SK-N-SH (cell line): ENCODE data around the gene KYNU. TPM values are rescaled to one million over a fixed set of nuclear protein-coding genes. Genes with fewer than 3 reads are reported as not detected.

Experiments
- CTCF ChIA-PET: fragments of 300-600, 350-600 bp; formaldehyde crosslinking; extraction: SDS; loops from one replicate; lab custom pipeline; 2021; lab: Yijun Ruan, JAX
- POLR2A ChIA-PET: fragments of 350-600 bp; sonication (Branson Sonifier 250); formaldehyde crosslinking; extraction: SDS; loops from one replicate; lab custom pipeline; 2020; ENCODE audit warnings: antibody characterized with exemption, inconsistent platforms; lab: Yijun Ruan, JAX
- DNase-seq: peaks from one replicate; pipeline ENCODE4 v3.0.0; 2012
- H2AFZ ChIP-seq: fragments of 200-600 bp; sonication (generic); 2 replicates; pipeline ENCODE4 v1.8.1; 2016; ENCODE audit warnings: antibody characterized with exemption, mild to moderate bottlenecking, low read depth
- H3F3A ChIP-seq: fragments of 200-600 bp; sonication (generic); replicated peaks from 2 replicates; pipeline ENCODE3; 2016; ENCODE audit warnings: antibody characterized with exemption, mild to moderate bottlenecking; ENCODE audit not compliant: insufficient read depth
- H3K27ac ChIP-seq, 2 experiments: fragments of 200-500 bp in 1 of 2; fragments of 200-600 bp in 1 of 2; sonication (Bioruptor generic) in 1 of 2; sonication (generic), shearing (Covaris generic) in 1 of 2; 2 replicates each; pipeline versions ENCODE4 v1.5.1 to v1.6.1; 2014 to 2016; ENCODE audit warnings: low read depth in 2 of 2, inconsistent platforms in 1 of 2, low read length in 1 of 2, mild to moderate bottlenecking in 1 of 2, mixed read lengths in 1 of 2
- H3K27me3 ChIP-seq: fragments of 200-600 bp; sonication (generic), shearing (Covaris generic); 2 replicates; pipeline ENCODE4 v1.6.1; 2016; ENCODE audit warnings: mixed run types; ENCODE audit not compliant: insufficient read depth
- H3K36me3 ChIP-seq, 2 experiments: fragments of 200-500 bp in 1 of 2; fragments of 200-600 bp in 1 of 2; sonication (Bioruptor generic) in 1 of 2; sonication (generic) in 1 of 2; replicated peaks in 1 of 2; 2 replicates each; pipeline versions ENCODE3 to v1.5.1; 2014 to 2016; ENCODE audit warnings: low read length in 1 of 2, mild to moderate bottlenecking in 1 of 2; ENCODE audit not compliant: insufficient read depth in 2 of 2, control insufficient read depth in 1 of 2
- H3K4me1 ChIP-seq, 2 experiments: fragments of 200-500 bp in 1 of 2; fragments of 200-600 bp in 1 of 2; sonication (Bioruptor generic) in 1 of 2; sonication (generic), shearing (Covaris generic) in 1 of 2; 2 replicates each; pipeline versions ENCODE4 v1.5.1 to v1.6.1; 2014 to 2016; ENCODE audit warnings: low read depth in 1 of 2, low read length in 1 of 2, mixed run types in 1 of 2; ENCODE audit not compliant: insufficient read depth in 2 of 2, control insufficient read depth in 1 of 2
- H3K4me2 ChIP-seq: fragments of 200-600 bp; sonication (generic), shearing (Covaris generic); 2 replicates; pipeline ENCODE4 v1.6.1; 2017; ENCODE audit warnings: mixed run types
- H3K4me3 ChIP-seq, 2 experiments: fragments of 200-500 bp in 1 of 2; fragments of 200-600 bp in 1 of 2; sonication (Bioruptor generic) in 1 of 2; sonication (generic), shearing (Covaris generic) in 1 of 2; 2 replicates each; pipeline versions ENCODE4 v1.5.1 to v1.8.1; 2014 to 2016; ENCODE audit warnings: low read depth in 2 of 2, inconsistent platforms in 1 of 2, low read length in 1 of 2, mild to moderate bottlenecking in 1 of 2, mixed read lengths in 1 of 2, moderate library complexity in 1 of 2
- H3K79me2 ChIP-seq: fragments of 200-600 bp; sonication (generic); 2 replicates; pipeline ENCODE4 v1.8.1; 2017; ENCODE audit warnings: mild to moderate bottlenecking; ENCODE audit not compliant: insufficient read depth
- H3K9ac ChIP-seq: fragments of 200-600 bp; sonication (generic); 2 replicates; pipeline ENCODE4 v1.6.1; 2017; ENCODE audit warnings: mixed run types
- H3K9me2 ChIP-seq: fragments of 200-600 bp; sonication (generic); 2 replicates; pipeline ENCODE4 v1.6.1; 2017; ENCODE audit warnings: mixed run types
- H3K9me3 ChIP-seq: fragments of 200-600 bp; sonication (generic); 2 replicates; pipeline ENCODE4 v1.6.1; 2017; ENCODE audit warnings: mixed run types, mild to moderate bottlenecking, moderate library complexity
- H4K20me1 ChIP-seq: fragments of 200-600 bp; sonication (generic); 2 replicates; pipeline ENCODE4 v1.6.1; 2017; ENCODE audit warnings: mild to moderate bottlenecking, mixed run types; ENCODE audit not compliant: insufficient read depth
- CHD2 ChIP-seq: fragments of 150-350 bp; IDR thresholded peaks from 2 replicates; pipeline ENCODE4 v1.6.1; 2018; ENCODE audit warnings: low read length; ENCODE audit not compliant: partially characterized antibody
- ELF1 ChIP-seq: IDR thresholded peaks from 2 replicates; pipeline ENCODE4 v1.4.0; 2012
- EP300 ChIP-seq, 2 experiments: IDR thresholded peaks; 2 replicates each; pipeline versions ENCODE4 v1.4.0 to v1.6.1; 2012; ENCODE audit warnings: borderline replicate concordance in 1 of 2, low read depth in 1 of 2, low read length in 1 of 2
- FOXJ3 ChIP-seq: sonication (generic); formaldehyde crosslinking; IDR thresholded peaks from 2 replicates; pipeline ENCODE4 v1.5.1; 2020; ENCODE audit warnings: mild to moderate bottlenecking, missing genetic modification reagents
- RXRA ChIP-seq: IDR thresholded peaks from 2 replicates; pipeline ENCODE4 v1.4.0; 2012; ENCODE audit warnings: low read depth, mild to moderate bottlenecking, borderline replicate concordance
- WGBS: methylation state at CpG from one replicate; pipeline ENCODE4 v1.1.6; 2017; ENCODE audit warnings: low lambda C conversion rate; 5-methylcytosine and 5-hydroxymethylcytosine counted together
- polyA plus RNA-seq, 3 experiments: library from polyadenylated mRNA; depleted of rRNA; stranded (reverse); fragments of >200 nt; gene quantifications; 2 replicates each; pipeline ENCODE4 v1.2.3, GENCODE V29; 2012
- TF ChIP-seq, protein P1 (sequence below): fragments of 200-600 bp; sonication (generic); IDR thresholded peaks from 2 replicates; pipeline ENCODE4 v1.6.1; 2017; ENCODE audit warnings: antibody characterized with exemption, mild to moderate bottlenecking, moderate library complexity

Gene KYNU
- polyA plus RNA-seq, 1 of the 3 experiments (the other 2 are of a cell fraction), result not detected

DNA sequence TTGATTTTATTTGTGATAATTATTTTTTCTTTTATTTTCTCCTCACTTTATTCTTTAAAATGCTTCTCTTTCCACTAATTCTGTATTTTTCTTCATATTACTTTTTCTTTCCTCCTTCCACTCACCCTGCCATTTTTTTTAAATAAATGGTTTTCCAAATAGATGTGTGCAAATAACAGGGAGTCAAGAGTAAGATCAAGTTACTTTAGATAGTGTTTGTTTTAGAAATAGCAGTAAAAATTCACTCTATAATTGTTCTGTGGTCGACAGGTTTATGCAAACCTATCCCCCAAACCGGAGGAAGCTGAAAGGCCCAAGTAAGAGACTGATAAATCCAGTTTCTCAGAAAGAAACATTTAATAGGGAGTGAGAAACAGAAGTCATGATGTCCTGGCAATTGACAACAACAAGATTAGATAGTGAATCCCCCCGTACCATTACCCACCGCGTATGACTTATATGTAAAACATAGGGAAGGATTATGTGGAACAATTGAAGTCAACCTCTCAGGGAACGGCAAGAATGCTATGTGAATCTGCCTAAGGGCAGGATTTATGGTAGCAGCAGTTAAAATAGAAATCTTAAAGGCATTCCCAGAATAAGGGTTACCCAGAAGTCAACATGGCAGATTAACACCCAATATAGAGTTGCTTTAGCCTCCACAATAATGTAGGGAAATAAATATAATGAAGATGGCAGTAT lies 75.5 kb downstream of the KYNU start:
- no peaks in the 10 kb centered on the region for H3K27me3 ChIP-seq
- no peak overlapping the region for H3K27ac ChIP-seq
- no peaks in the 10 kb centered on the region for H4K20me1 ChIP-seq
- no peaks in the 10 kb centered on the region for H3K36me3 ChIP-seq
- H2AFZ ChIP-seq, result no peak overlapping the region
- no peaks in the 10 kb centered on the region for H3K79me2 ChIP-seq
- no peak overlapping the region for H3K9ac ChIP-seq
- POLR2A ChIA-PET, result no interaction called here
- H3K4me1 ChIP-seq, result no peaks in the 10 kb centered on the region
- H3F3A ChIP-seq, result no peaks in the 10 kb centered on the region
- no peak overlapping the region for H3K4me2 ChIP-seq
- no peaks in the 10 kb centered on the region for H3K9me3 ChIP-seq
- DNase-seq, result no peak
- CTCF ChIA-PET, result no interaction called here
- 60% methylated on average over 6 of the region's 6 CpGs for WGBS
- TF ChIP-seq, protein P1, sequence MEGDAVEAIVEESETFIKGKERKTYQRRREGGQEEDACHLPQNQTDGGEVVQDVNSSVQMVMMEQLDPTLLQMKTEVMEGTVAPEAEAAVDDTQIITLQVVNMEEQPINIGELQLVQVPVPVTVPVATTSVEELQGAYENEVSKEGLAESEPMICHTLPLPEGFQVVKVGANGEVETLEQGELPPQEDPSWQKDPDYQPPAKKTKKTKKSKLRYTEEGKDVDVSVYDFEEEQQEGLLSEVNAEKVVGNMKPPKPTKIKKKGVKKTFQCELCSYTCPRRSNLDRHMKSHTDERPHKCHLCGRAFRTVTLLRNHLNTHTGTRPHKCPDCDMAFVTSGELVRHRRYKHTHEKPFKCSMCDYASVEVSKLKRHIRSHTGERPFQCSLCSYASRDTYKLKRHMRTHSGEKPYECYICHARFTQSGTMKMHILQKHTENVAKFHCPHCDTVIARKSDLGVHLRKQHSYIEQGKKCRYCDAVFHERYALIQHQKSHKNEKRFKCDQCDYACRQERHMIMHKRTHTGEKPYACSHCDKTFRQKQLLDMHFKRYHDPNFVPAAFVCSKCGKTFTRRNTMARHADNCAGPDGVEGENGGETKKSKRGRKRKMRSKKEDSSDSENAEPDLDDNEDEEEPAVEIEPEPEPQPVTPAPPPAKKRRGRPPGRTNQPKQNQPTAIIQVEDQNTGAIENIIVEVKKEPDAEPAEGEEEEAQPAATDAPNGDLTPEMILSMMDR, result no peak
- TF ChIP-seq FOXJ3 (no peak), ELF1 (no peak), CHD2 (no peak)
- TF ChIP-seq, all 33 proteins: peak for 0
- Histone ChIP-seq H3K9me2 (no peaks in the 10 kb centered on the region), H3K4me3 (no peak overlapping the region)

DNA sequence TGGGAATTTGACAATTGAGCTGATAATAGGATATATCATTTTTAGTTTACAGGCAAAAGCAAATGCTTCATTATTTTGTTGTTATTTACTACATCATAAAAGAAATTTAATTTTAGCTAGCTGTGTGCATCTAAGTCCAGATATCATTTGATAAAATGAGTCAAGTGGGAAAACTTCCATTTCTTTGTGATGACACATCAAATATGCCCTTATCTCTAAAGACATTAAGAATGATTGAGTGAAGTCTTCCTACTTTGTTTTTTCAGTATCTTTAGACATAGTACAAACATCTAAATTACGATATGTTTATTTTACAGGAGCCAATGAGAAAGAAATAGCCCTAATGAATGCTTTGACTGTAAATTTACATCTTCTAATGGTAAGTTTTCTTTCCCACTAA lies 77.0 kb downstream of the KYNU start:
- Histone ChIP-seq H3K4me1 (no peaks in the 10 kb centered on the region), H3K9me2 (no peaks in the 10 kb centered on the region), H3K4me2 (no peak overlapping the region), H3K27me3 (no peaks in the 10 kb centered on the region), H3F3A (no peaks in the 10 kb centered on the region), H3K9ac (no peak overlapping the region), H3K79me2 (no peaks in the 10 kb centered on the region), H2AFZ (no peak overlapping the region), H3K9me3 (no peaks in the 10 kb centered on the region), H3K4me3 (no peak overlapping the region), H3K36me3 (no peaks in the 10 kb centered on the region), H3K27ac (no peak overlapping the region), H4K20me1 (no peaks in the 10 kb centered on the region)
- no peak for DNase-seq
- ChIA-PET CTCF (no interaction called here), POLR2A (no interaction called here)
- TF ChIP-seq EP300 (IDR thresholded peaks at IDR 0.05; ENCODE audit: borderline replicate concordance in 1 of 2, low read depth in 1 of 2, low read length in 1 of 2) (no peak), ELF1 (no peak), CHD2 (no peak)
- WGBS, result 42% methylated on average over 1 of the region's 1 CpG

DNA sequence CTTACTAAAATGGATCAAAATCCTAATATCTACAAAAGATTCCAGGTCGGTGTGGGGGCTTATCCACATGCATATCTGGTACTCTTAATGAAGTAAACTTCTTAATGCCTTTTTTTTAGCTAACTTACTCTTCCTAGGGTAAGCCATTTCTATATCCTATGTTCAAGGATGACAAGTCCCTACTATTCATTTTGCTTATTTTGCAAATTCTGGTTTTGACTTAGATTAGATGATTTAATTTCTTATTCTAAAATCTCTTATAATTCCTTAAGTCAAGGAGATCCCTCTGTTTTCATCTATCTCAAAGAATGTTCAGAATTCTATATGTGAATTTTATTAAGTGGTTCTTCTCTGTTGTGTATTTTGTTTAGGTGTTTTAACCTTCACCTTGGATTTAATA lies 79.7 kb downstream of the KYNU start:
- no peak overlapping the region for H3K4me3 ChIP-seq
- DNase-seq, result no peak
- TF ChIP-seq RXRA, result no peak
- H3K27ac ChIP-seq, result no peak overlapping the region
- H3K4me1 ChIP-seq, result no peaks in the 10 kb centered on the region
- no peak overlapping the region for H3K9ac ChIP-seq
- H4K20me1 ChIP-seq, result no peaks in the 10 kb centered on the region
- ChIA-PET POLR2A (no interaction called here), CTCF (no interaction called here)
- no peaks in the 10 kb centered on the region for H3K27me3 ChIP-seq
- 4% methylated on average over 1 of the region's 1 CpG for WGBS
- no peaks in the 10 kb centered on the region; the same call in 1 of the 2 replicates for H3K9me3 ChIP-seq
- H3K9me2 ChIP-seq, result no peaks in the 10 kb centered on the region
- H3K4me2 ChIP-seq, result no peak overlapping the region
- no peaks in the 10 kb centered on the region for H3K36me3 ChIP-seq
- no peaks in the 10 kb centered on the region for H3F3A ChIP-seq
- H2AFZ ChIP-seq, result no peak overlapping the region
- H3K79me2 ChIP-seq, result no peaks in the 10 kb centered on the region
